Dendritic cell treated with granulocyte-macrophage colony-stimulating factor and Interleukin-4, amounts not matched to agents 40 ng/mL and 50 ng/mL, for 4 days (primary cell): ENCODE results near the gene ELAC1.
"Not testable (repeated sequence)": the region's sequence is repeated elsewhere in the genome, so short reads cannot be mapped to it uniquely, and the experiment has no call there.

ENCODE experiments used
- H3K27ac Mint-ChIP-seq: one replicate; pipeline ENCODE4 v1.8.0; 2022; ENCODE audit warnings: mild to moderate bottlenecking, mixed read lengths
- H3K27me3 Mint-ChIP-seq: one replicate; pipeline ENCODE4 v1.8.0; 2022; ENCODE audit warnings: mild to moderate bottlenecking, mixed read lengths
- H3K36me3 Mint-ChIP-seq: one replicate; pipeline ENCODE4 v1.8.0; 2022; ENCODE audit warnings: low read depth, mixed read lengths
- H3K4me1 Mint-ChIP-seq: one replicate; pipeline ENCODE4 v1.8.0; 2022; ENCODE audit warnings: low read depth, mixed read lengths
- H3K4me3 Mint-ChIP-seq: one replicate; pipeline ENCODE4 v1.8.0; 2022; ENCODE audit warnings: mild to moderate bottlenecking, moderate library complexity, mixed read lengths
- H3K9me3 Mint-ChIP-seq: one replicate; pipeline ENCODE4 v1.8.0; 2022; ENCODE audit warnings: mixed read lengths
- intact Hi-C: fragments of 100-400 bp; cut with micrococcal nuclease; formaldehyde crosslinking; loops from one replicate; pipeline ENCODE4 v1.15.0; 2022

Gene ELAC1, protein sequence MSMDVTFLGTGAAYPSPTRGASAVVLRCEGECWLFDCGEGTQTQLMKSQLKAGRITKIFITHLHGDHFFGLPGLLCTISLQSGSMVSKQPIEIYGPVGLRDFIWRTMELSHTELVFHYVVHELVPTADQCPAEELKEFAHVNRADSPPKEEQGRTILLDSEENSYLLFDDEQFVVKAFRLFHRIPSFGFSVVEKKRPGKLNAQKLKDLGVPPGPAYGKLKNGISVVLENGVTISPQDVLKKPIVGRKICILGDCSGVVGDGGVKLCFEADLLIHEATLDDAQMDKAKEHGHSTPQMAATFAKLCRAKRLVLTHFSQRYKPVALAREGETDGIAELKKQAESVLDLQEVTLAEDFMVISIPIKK

DNA sequence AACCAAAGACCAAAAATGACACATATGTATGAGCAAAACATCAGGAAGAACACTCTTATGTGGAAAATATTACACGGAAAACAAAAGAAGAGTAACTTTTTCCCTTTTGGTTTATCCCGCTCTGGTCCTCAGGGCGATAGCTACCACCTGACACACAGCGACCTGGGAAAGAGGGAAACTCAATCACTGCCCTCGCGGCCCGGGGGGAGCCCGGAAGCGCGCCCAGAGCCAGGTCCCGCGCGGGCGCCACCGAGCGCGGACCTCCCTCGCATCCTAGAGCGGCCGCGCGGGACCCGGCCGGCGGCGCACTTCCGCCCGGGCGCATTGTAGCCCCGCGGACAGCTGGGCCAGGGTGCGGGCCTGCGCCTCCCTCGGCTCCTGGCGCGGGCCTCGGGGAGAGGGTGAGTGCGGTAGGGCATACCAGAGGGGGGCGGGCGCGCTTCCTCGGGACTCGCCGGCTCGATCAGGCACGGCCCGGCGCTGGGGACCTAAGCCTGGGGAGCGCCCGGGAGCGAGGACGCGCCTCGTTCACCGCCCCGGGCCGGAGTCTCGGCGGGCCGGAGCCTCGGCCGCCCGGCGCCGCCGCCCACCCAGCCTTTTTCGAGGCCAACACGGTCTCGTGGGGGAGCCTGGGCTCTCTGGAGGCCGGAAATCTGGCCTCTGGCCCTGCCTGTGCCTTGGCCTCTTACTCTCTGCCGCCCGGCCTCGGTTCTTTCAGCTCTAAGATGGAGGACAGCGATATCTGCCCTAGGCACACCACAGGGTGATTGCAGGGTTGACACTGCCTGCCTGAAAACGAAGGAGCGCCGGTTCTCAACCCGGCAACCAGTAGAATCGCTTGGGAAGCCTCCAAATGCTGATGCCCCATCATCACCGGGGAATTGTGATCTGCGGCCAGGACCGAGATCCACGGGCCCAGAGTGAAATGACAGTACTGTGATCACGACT is at the start of gene ELAC1:
Gene ELAC1, plus strand, starts transcription at position 327 of the 948 bp plus-strand sequence. CDS start 6,365 bp downstream, outside the sequence.
- peaks cover 11% of the 10 kb centered on the region for H3K9me3 Mint-ChIP-seq
- intact Hi-C loops: loop anchor here (2.0 to 5.0 kb wide), 2 partner anchors 63 to 91 kb away; partner anchors contain the start of genes ME2 and SMAD4
- H3K27ac Mint-ChIP-seq: peak within 1 kb of the TSS; percentile 87
- no peaks in the 10 kb centered on the region for H3K27me3 Mint-ChIP-seq
- peaks cover 21% of the 10 kb centered on the region for H3K4me1 Mint-ChIP-seq
- peak within 1 kb of the TSS; percentile 83 for H3K4me3 Mint-ChIP-seq
- no peaks in the 10 kb centered on the region for H3K36me3 Mint-ChIP-seq

DNA sequence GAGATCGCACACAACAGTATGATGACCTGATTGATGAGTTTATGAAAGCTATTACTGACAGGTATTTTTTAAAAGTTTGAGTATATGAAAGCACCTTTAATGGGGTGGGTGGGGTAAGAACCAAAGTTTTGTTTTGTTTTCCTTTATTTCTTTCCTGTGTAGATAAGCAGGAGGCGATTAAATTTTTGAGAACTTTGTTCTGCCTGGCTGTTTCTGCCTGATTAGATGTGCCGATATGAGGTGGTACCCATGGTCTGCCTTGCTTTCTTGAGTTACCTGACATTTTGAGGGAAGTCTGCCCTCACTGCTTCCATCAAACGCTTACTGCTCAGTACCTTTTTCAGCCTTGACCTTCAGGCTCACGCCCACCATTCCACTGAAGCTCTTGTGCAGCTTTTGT is 49.7 kb upstream of the ELAC1 start:
- intact Hi-C loops: no loop called here
- Mint-ChIP-seq H3K4me3 (no peak overlapping the region), H3K27ac (no peak overlapping the region), H3K9me3 (no peaks in the 10 kb centered on the region), H3K36me3 (peaks cover 89% of the 10 kb centered on the region), H3K27me3 (no peaks in the 10 kb centered on the region), H3K4me1 (no peaks in the 10 kb centered on the region)

DNA sequence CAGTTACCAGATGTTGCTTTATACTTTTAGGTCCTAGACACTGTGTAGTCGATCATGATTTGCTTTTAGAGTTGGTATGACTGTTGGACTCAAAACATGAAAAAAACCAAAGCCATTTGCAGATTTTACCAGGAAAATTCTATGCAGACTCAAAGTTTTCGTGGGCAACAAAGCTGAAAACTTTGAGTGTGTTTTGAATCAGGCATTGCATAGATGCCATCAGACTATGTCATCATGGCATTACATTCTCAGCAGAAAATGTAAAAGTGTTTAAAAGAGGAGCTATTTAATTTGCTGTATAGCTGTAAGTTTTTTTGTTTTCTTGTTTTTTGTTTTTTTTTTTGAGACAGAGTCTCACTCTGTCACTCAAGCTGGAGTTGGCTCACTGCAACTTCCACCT is 43.5 kb upstream of the ELAC1 start:
- Mint-ChIP-seq H3K27me3 (no peaks in the 10 kb centered on the region), H3K27ac (no peak overlapping the region), H3K4me1 (no peaks in the 10 kb centered on the region), H3K36me3 (peaks cover 96% of the 10 kb centered on the region), H3K4me3 (no peak overlapping the region), H3K9me3 (no peaks in the 10 kb centered on the region)
- intact Hi-C loops: loop anchor here (10.0 kb wide), 1 partner anchor 130 kb away; no protein-coding TSS in a partner anchor

DNA sequence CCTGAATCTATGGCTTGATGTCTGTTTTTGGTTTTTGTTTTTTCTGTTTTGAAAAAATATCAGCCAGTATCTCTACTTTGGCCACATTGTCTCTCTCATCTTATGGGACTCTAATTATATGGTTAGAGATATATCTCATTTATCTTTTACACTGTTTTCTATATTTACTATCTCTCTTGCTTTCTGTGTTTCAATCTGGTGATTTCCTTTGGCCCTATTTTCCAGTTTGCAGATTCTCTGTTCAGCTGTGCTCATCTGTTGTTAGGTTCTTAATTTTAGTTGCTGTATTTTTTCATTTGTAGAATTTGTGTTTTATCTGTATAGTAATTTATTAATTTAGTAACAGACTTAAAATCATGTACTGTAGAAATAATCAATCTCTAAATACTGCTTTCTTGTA is 41.3 kb upstream of the ELAC1 start:
- Mint-ChIP-seq H3K27me3 (no peaks in the 10 kb centered on the region), H3K9me3 (no peaks in the 10 kb centered on the region), H3K27ac (no peak overlapping the region), H3K4me3 (no peak overlapping the region), H3K36me3 (peaks cover 81% of the 10 kb centered on the region), H3K4me1 (no peaks in the 10 kb centered on the region)
- intact Hi-C loops: loop anchor here (10.0 kb wide), 1 partner anchor 128 kb away; no protein-coding TSS in a partner anchor

DNA sequence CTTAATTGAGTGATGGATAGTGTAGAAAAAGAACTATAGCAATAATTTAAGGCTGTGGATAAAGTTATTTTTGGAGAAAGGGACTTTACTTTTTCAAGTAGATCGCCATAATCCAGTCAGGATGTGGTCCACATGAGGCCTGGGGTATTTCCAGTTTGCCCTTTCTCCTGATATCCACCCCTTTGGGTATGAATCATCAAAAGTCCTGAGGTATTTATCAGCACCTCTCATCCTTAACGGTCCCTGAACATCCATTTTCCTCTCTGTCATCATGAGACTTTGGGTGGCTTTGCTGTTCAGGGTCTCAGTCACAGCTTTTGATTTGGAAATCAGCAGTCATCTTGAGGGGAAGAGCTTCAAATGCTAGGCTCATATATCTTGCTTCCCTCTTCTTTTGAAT is 39.3 kb upstream of the ELAC1 start:
- Mint-ChIP-seq H3K27me3 (no peaks in the 10 kb centered on the region), H3K9me3 (no peaks in the 10 kb centered on the region), H3K4me1 (no peaks in the 10 kb centered on the region), H3K27ac (no peak overlapping the region), H3K36me3 (peaks cover 74% of the 10 kb centered on the region), H3K4me3 (no peak overlapping the region)
- intact Hi-C loops: loop anchor here (10.0 kb wide), 1 partner anchor 126 kb away; no protein-coding TSS in a partner anchor

DNA sequence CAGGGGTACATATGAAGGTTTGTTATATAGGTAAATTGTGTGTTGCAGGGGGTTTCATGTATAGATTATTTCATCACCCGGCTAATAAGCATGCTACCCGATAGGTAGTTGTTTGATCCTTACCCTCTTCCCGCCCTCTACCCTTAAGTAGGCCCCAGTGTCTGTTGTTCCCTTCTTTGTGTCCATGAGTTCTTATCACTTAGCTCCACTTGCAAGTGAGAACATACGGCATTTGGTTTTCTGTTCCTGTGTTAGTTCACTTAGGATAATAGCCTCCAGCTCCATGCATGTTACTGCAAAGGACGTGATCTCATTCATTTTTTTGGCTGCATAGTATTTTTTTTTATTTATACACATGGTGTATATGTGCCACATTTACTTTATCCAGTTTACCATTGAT is 34.2 kb upstream of the ELAC1 start:
- intact Hi-C loops: no loop called here
- Mint-ChIP-seq H3K9me3 (no peaks in the 10 kb centered on the region), H3K27ac (no peak overlapping the region), H3K27me3 (no peaks in the 10 kb centered on the region), H3K36me3 (peaks cover 65% of the 10 kb centered on the region), H3K4me3 (no peak overlapping the region), H3K4me1 (peaks cover 16% of the 10 kb centered on the region)

DNA sequence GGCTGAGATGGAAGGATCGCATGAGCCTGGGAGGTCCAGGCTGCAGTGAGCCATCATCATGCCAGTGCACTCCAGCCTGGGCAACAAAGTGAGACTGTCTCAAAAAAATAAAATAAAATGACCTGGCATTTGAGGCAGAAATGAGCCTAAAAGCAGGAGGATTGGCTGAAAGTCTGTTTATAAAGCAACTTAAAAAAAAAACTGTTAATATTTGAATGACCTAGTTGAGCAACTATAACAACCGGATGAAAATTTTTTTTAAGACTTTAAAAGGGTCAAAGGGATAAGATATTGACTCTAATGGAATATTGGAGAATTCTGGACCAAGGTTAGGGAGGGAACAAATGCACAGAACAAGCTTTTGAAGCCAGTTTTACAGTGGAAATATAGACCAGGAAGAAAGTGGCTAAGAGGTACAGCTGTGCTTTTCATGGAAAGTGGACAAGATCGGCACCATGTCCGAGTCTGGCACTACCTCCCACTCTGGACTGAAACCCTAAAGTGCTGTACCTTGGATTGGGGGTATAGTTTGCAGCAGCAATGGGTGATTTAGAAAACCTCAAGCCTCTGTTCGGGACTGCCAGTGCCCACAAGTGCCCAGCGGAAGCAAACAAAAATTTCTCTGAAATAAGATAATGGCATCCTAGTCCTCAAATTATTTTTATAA is 33.2 kb upstream of the ELAC1 start:
- intact Hi-C loops: no loop called here
- Mint-ChIP-seq H3K4me1 (peaks cover 22% of the 10 kb centered on the region), H3K27ac (no peak overlapping the region), H3K9me3 (no peaks in the 10 kb centered on the region), H3K36me3 (peaks cover 63% of the 10 kb centered on the region), H3K27me3 (no peaks in the 10 kb centered on the region), H3K4me3 (no peak overlapping the region)

DNA sequence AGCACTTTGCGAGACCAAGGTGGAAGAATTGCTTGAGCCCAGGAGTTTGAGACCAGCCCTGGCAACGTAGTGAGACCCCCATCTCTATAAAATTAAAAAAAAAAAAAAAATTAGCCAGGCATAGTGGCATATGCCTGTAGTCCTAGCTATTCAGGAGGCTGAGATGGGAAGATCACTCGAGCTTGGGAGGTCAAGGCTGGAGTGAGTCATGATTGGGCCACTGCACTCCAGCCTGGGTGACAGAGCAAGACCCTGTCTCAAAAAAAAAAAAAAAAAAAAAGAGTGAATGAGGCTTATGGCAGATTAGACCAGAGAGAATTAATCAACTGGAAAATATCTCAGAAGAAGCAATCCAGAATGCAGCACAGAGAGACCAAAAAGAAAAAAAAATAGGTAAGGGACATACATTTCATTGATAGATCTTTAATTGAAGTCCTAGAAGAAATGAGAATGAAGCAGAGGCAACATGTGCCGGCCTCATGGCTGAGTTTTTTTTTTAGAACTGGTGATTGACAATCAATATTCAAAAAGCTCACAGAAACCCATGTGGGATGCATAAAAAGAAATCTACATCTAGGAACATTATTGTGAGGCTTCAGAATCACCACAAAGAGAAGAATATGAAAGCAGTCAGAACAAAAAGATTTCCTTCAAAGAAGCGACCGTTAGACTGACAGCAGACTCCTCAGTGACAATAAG is 32.2 kb upstream of the ELAC1 start:
- Mint-ChIP-seq H3K4me1 (peaks cover 22% of the 10 kb centered on the region), H3K9me3 (no peaks in the 10 kb centered on the region), H3K4me3 (no peak overlapping the region), H3K36me3 (peaks cover 64% of the 10 kb centered on the region), H3K27ac (no peak overlapping the region), H3K27me3 (no peaks in the 10 kb centered on the region)
- intact Hi-C loops: no loop called here

DNA sequence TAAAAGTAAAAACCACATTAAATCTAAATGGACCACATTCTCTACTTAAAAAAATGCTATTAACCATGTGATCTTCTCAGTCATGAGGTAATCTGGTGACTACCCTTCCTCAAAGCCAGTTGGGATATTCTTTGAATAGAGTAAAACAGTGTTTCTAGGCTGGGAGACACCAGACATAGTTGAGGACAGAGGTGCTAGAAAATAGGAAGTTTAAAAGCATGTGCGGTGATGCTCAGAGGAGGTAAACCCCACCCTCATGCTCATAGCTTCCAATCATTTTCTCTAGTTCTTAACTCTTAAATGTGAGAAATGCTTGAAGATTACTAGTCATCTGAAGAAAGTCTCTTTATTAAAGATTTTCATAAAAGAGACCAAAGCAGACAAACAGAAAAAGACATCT is 30.7 kb upstream of the ELAC1 start:
- Mint-ChIP-seq H3K27ac (peak overlapping the region; percentile 41), H3K9me3 (no peaks in the 10 kb centered on the region), H3K27me3 (no peaks in the 10 kb centered on the region), H3K4me1 (peaks cover 22% of the 10 kb centered on the region), H3K36me3 (peaks cover 74% of the 10 kb centered on the region), H3K4me3 (no peak overlapping the region)
- intact Hi-C loops: no loop called here

DNA sequence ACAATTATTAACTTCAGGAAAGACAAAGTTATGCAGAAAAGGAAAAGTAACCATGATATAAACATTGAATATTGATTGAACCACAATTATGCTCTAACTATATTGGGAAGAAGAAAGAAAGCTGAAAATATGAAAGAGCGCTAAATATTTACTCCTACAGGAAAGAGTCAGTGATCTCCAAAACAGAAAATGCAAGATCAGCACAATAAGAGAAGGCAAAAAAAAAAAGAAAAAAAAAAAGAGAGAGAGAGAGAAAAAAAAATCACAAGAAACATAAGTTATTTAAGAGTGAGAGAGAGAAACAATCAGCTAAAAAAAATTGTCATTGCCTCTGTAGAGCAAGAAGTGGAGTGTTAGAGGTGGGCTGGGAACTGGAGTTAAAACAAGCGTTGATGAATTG is 28.9 kb upstream of the ELAC1 start:
- H3K27me3 Mint-ChIP-seq: no peaks in the 10 kb centered on the region
- H3K4me1 Mint-ChIP-seq: peaks cover 28% of the 10 kb centered on the region
- peak overlapping the region; percentile 53 for H3K27ac Mint-ChIP-seq
- intact Hi-C loops: no loop called here
- peaks cover 66% of the 10 kb centered on the region for H3K36me3 Mint-ChIP-seq
- no peaks in the 10 kb centered on the region for H3K9me3 Mint-ChIP-seq
- H3K4me3 Mint-ChIP-seq: no peak overlapping the region

DNA sequence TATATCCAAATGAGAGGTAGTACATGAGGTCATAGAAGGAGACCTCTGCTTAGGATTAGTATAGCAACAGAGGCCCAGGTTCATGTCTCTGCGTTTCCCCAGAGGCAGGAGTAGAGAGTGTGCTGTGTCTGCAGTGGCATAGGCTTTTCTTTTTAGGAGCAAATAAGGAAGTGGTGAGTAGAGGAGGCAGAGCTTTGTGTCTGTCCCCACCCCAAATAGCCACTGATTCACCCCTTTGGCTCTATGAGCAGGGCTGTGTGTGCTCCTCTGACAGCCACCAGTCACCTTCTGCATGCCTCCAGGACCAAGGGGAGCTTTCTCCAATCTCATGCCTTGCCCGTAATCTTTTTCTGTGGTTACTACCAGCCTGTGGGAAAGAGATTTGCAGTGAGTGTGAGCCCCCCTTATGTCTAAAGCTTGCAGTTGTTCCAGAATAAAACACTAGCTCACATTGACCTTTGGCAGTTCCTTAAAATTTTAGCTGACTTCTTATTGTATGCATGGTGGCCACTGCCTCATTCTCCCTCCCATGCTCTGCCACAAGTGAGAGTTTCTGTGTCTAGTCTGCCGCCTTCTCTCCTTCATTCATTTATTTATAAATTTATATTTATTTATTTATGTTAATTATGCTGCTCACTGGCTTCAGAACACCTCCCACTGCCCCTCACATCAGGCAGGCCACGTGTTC is 23.5 kb upstream of the ELAC1 start:
- intact Hi-C loops: no loop called here
- Mint-ChIP-seq H3K9me3 (no peaks in the 10 kb centered on the region), H3K4me3 (no peak overlapping the region), H3K27ac (peak overlapping the region; percentile 86), H3K27me3 (no peaks in the 10 kb centered on the region), H3K36me3 (peaks cover 49% of the 10 kb centered on the region), H3K4me1 (peaks cover 19% of the 10 kb centered on the region)

DNA sequence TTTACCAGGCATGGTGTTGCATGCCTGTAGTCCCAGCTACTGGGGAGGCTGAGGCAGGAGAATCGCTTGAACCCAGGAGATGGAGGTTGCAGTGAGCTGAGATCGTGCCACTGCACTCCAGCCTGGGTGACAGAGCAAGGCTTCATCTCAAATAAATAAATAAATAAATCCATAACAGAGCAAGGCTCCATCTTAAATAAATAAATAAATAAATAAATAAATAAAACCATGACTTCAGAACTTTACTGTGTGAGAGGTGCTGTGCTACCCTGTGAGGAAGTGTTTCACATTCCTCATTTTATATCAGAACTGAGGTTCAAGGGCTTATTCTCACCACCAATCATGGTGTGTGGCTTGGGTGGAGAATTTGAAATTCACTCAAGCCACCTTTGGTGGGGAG is 21.9 kb upstream of the ELAC1 start:
- intact Hi-C loops, H3K27ac Mint-ChIP-seq, H3K9me3 Mint-ChIP-seq, H3K4me3 Mint-ChIP-seq, H3K27me3 Mint-ChIP-seq: not testable (repeated sequence)
- peaks cover 19% of the 10 kb centered on the region for H3K4me1 Mint-ChIP-seq
- peaks cover 45% of the 10 kb centered on the region for H3K36me3 Mint-ChIP-seq

DNA sequence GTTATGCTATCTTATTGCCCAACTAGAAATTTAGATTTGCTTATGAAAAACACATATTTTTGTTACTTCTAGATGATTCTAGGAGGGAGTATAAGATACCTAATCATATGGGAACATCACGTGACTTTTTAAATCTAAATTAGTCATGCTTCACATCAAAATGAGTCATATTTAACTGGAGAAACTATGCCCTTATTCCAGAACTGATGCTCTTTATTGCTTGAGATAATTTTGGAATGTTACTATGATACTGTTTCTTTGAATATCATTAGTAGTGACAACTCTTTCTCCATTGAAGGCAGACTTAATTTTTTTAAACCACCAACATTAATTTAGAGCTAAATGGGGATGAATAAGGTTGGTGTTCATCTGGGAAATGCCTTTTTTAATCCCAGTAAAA is 19.9 kb upstream of the ELAC1 start:
- Mint-ChIP-seq H3K27me3 (no peaks in the 10 kb centered on the region), H3K27ac (no peak overlapping the region), H3K36me3 (peaks cover 38% of the 10 kb centered on the region), H3K9me3 (no peaks in the 10 kb centered on the region), H3K4me3 (no peak overlapping the region), H3K4me1 (peaks cover 19% of the 10 kb centered on the region)
- intact Hi-C loops: no loop called here
